SK-N-SH (cell line): Measurements from ENCODE around the gene ASPSCR1.

Experiments used
- CTCF ChIP-seq: fragments of 200-600 bp; sonication (generic); IDR thresholded peaks from 2 replicates; pipeline ENCODE4 v1.6.1; 2017; ENCODE audit warnings: antibody characterized with exemption, mild to moderate bottlenecking, moderate library complexity
- MAX ChIP-seq: IDR thresholded peaks from 2 replicates; pipeline ENCODE4 v1.4.0; 2012; ENCODE audit warnings: low read depth
- POLR2AphosphoS5 ChIP-seq: IDR thresholded peaks from 2 replicates; pipeline ENCODE4 v1.6.1; 2012; ENCODE audit warnings: low read depth, low read length
- SIN3A ChIP-seq: IDR thresholded peaks from 2 replicates; pipeline ENCODE4 v1.6.1; 2012; ENCODE audit warnings: low read depth, mild to moderate bottlenecking, low read length, moderate library complexity, borderline replicate concordance
- TEAD4 ChIP-seq: IDR thresholded peaks from 2 replicates; pipeline ENCODE4 v1.4.0; 2012; ENCODE audit warnings: mild to moderate bottlenecking, borderline replicate concordance; ENCODE audit not compliant: insufficient read depth

GRCh38 chr17:81941484-81942166, 35.8 kb upstream of the ASPSCR1 start:
- TF ChIP-seq CTCF, result no peak
- TF ChIP-seq MAX, result no peak
- TF ChIP-seq POLR2AphosphoS5, result no peak
- no peak for TF ChIP-seq SIN3A
- TF ChIP-seq TEAD4, result no peak
